Measurements from ENCODE around the gene TANC2. TPM values are rescaled to one million over a fixed set of nuclear protein-coding genes. Genes with fewer than 3 reads are reported as not detected.

The TANC2 gene
- total RNA-seq, 1 donor, result 48.9 TPM

GRCh38 chr17:62929320-62929719 is 36.7 kb upstream of the TANC2 start:
- Histone ChIP-seq H3K27ac (ENCODE audit: low read depth, low read length) (no peak overlapping the region), H3K9me3 (ENCODE audit: low read depth, low read length) (no peaks in the 10 kb centered on the region), H3K4me1 (ENCODE audit: insufficient read depth, low read length) (peaks cover 5% of the 10 kb centered on the region), H3K4me3 (ENCODE audit: insufficient read depth, low read length) (no peak overlapping the region), H4K20me1 (ENCODE audit: insufficient read depth, low read length) (no peaks in the 10 kb centered on the region), H3K79me2 (ENCODE audit: insufficient read depth, low read length) (no peaks in the 10 kb centered on the region), H3K27me3 (ENCODE audit: insufficient read depth, low read length) (peaks cover 5% of the 10 kb centered on the region), H2AFZ (ENCODE audit: low read length) (no peak overlapping the region), H3K4me2 (ENCODE audit: insufficient read depth, low read length) (no peak overlapping the region), H3K36me3 (ENCODE audit: insufficient read depth, low read length) (no peaks in the 10 kb centered on the region)
- no peak for DNase-seq (ENCODE audit: insufficient read length, low spot score, missing footprints)
- no peak for TF ChIP-seq CTCF (IDR thresholded peaks at IDR 0.05; ENCODE audit: extremely low read depth, low read depth, low read length)

GRCh38 chr17:62931101-62931500 is 34.9 kb upstream of the TANC2 start:
- H3K27me3 ChIP-seq (ENCODE audit: insufficient read depth, low read length), result peaks cover 5% of the 10 kb centered on the region
- TF ChIP-seq CTCF (IDR thresholded peaks at IDR 0.05; ENCODE audit: extremely low read depth, low read depth, low read length), result no peak
- no peaks in the 10 kb centered on the region for H3K9me3 ChIP-seq (ENCODE audit: low read depth, low read length)
- no peak for DNase-seq (ENCODE audit: insufficient read length, low spot score, missing footprints)
- H3K4me2 ChIP-seq (ENCODE audit: insufficient read depth, low read length), result no peak overlapping the region
- H3K79me2 ChIP-seq (ENCODE audit: insufficient read depth, low read length), result no peaks in the 10 kb centered on the region
- no peak overlapping the region for H3K27ac ChIP-seq (ENCODE audit: low read depth, low read length)
- peaks cover 2% of the 10 kb centered on the region for H3K4me1 ChIP-seq (ENCODE audit: insufficient read depth, low read length)
- no peaks in the 10 kb centered on the region for H3K36me3 ChIP-seq (ENCODE audit: insufficient read depth, low read length)
- no peaks in the 10 kb centered on the region for H4K20me1 ChIP-seq (ENCODE audit: insufficient read depth, low read length)
- H3K4me3 ChIP-seq (ENCODE audit: insufficient read depth, low read length), result no peak overlapping the region
- no peak overlapping the region for H2AFZ ChIP-seq (ENCODE audit: low read length)

GRCh38 chr17:62933501-62934385 is 32.3 kb upstream of the TANC2 start:
- peaks cover 5% of the 10 kb centered on the region for H3K27me3 ChIP-seq (ENCODE audit: insufficient read depth, low read length)
- no peaks in the 10 kb centered on the region for H3K36me3 ChIP-seq (ENCODE audit: insufficient read depth, low read length)
- no peaks in the 10 kb centered on the region for H3K9me3 ChIP-seq (ENCODE audit: low read depth, low read length)
- H3K4me1 ChIP-seq (ENCODE audit: insufficient read depth, low read length), result peaks cover 2% of the 10 kb centered on the region
- TF ChIP-seq CTCF (IDR thresholded peaks at IDR 0.05; ENCODE audit: extremely low read depth, low read depth, low read length), result no peak
- no peak overlapping the region for H3K4me3 ChIP-seq (ENCODE audit: insufficient read depth, low read length)
- H4K20me1 ChIP-seq (ENCODE audit: insufficient read depth, low read length), result no peaks in the 10 kb centered on the region
- H3K27ac ChIP-seq (ENCODE audit: low read depth, low read length), result no peak overlapping the region
- H3K79me2 ChIP-seq (ENCODE audit: insufficient read depth, low read length), result no peaks in the 10 kb centered on the region
- H3K4me2 ChIP-seq (ENCODE audit: insufficient read depth, low read length), result no peak overlapping the region
- H2AFZ ChIP-seq (ENCODE audit: low read length), result no peak overlapping the region
- DNase-seq (ENCODE audit: insufficient read length, low spot score, missing footprints), result no peak

GRCh38 chr17:62935098-62935497 is 30.9 kb upstream of the TANC2 start:
- DNase-seq (ENCODE audit: insufficient read length, low spot score, missing footprints), result no peak
- Histone ChIP-seq H3K79me2 (ENCODE audit: insufficient read depth, low read length) (no peaks in the 10 kb centered on the region), H3K27me3 (ENCODE audit: insufficient read depth, low read length) (peaks cover 5% of the 10 kb centered on the region), H3K9me3 (ENCODE audit: low read depth, low read length) (no peaks in the 10 kb centered on the region), H3K4me1 (ENCODE audit: insufficient read depth, low read length) (peaks cover 2% of the 10 kb centered on the region), H3K4me2 (ENCODE audit: insufficient read depth, low read length) (no peak overlapping the region), H3K27ac (ENCODE audit: low read depth, low read length) (no peak overlapping the region), H4K20me1 (ENCODE audit: insufficient read depth, low read length) (no peaks in the 10 kb centered on the region), H3K36me3 (ENCODE audit: insufficient read depth, low read length) (no peaks in the 10 kb centered on the region), H2AFZ (ENCODE audit: low read length) (no peak overlapping the region), H3K4me3 (ENCODE audit: insufficient read depth, low read length) (no peak overlapping the region)
- TF ChIP-seq CTCF (IDR thresholded peaks at IDR 0.05; ENCODE audit: extremely low read depth, low read depth, low read length), result no peak
